Activated gamma-delta T cell (primary cell): ENCODE data around the gene SFT2D3.

Source experiments
- DNase-seq: peaks from one replicate; lab custom pipeline; 2025; lab: John Stamatoyannopoulos, UW
- total RNA-seq, 2 donors: gene quantifications; one replicate each; lab custom pipeline; 2026; lab: John Stamatoyannopoulos, UW

Gene SFT2D3, protein sequence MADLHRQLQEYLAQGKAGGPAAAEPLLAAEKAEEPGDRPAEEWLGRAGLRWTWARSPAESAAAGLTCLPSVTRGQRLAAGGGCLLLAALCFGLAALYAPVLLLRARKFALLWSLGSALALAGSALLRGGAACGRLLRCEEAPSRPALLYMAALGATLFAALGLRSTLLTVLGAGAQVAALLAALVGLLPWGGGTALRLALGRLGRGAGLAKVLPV
- total RNA-seq: 34.7 to 40.9 reads per million in 2 donors

DNA sequence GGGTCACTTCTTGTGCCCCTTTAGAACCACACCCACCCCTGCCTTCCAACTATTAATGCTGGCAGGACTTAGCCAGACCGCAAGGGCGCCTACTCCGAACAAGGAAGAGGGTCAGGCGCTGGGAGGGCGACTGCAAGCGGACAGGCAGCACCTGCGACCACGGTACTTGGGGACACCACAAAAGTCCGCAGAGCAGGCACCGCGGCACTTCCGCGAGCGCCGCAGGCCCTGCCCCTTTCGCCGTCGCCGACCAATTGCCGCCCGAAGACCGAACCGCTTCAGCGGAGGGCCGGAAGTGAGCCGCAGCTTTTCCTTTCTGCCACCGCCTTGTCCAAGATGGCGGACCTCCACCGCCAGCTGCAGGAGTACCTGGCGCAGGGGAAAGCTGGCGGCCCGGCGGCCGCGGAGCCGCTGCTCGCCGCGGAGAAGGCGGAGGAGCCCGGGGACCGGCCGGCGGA lies at the start of gene SFT2D3:
TSS of gene SFT2D3 (plus strand) at position 305 of the 458 bp plus-strand sequence. CDS start at position 337, 32 bp downstream.
- peak; percentile 72 for DNase-seq

DNA sequence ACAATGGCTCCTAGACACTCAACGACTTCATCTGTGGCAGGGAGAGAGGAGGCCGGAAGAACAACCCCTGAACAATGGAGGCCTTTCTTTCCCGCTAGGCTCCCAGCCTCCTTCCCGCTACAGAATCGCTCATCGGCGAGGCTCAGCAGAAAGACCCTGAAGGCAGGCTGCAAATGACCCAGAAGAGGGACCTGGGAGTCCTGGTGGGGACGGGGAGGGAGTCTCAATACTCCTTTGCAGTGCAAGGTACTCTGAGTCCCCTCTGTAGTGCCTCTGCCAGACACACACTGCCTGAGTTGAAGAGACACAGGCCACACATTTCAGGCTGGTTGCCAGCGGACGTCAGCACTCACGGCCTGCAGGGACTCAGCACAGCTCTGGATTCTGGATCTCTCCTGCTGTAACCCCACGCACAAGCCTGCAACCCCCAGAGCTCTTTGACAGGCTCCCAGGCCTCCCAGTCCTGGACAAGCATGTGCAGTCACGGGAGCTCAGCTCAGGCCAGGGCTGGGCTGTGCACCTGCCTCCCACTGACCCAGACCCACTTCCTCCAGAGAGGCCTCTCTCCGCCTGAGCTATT lies 49.2 kb upstream of the SFT2D3 start:
- no peak for DNase-seq

DNA sequence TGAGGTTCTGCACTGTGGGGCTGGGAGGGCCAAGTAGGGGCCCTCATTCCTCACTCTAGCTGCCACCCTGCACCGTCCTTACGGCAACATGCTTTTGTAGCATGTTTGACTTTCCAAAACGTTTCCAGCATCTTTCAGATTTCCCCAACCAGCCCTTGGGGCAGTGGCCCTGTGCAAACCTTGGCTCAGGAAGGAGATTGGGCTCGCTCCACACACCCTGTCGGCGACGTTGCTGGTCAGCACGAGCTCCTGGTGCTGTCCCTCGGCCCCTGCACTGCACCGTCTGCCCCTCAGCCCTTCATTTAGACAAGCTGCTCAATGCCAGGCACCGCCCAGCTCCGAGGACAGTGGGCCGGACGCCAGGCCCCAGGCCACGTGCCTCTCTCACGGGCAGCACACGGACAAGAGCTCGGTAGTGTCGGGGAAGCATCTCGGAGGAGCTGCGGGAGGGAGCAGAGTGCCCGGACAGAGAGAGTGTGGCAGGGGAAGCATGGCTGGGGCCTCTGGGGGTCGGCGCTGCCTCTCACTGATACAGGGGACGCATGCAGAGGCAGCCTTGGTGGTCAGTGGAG lies 48.4 kb upstream of the SFT2D3 start:
- DNase-seq: no peak

DNA sequence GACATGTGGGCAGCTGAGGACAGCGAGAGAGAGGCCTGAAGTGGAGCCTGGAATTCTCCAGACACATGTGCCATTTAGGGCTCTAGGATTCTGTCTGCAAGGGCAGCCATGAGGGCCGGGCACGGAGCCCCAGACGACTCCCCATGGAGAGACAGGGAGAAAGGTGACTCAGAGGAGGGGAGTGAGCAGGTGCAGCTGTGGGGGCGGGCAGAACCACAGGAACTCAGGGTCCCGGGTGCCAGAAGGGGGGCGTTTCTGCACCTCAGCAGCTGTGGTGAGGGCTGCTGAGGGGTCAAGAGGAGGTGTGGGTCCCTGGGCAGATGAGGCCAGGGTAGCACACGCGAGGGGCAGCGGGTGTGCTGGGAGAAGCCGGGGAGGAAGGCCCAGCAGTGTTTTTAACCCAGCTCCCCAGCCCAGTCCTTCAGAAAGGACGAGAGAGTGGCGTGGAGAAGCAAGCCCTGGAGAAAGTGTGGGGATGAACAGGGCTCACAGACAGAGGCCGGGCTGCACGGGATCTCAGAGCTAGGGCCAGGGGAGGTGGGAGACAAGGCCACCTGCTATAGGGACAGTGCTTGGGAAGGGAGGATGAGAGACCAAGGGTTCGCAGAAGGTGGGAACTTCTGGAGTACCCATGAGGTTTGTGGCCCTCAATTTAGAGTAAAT lies 47.7 kb upstream of the SFT2D3 start:
- no peak for DNase-seq

DNA sequence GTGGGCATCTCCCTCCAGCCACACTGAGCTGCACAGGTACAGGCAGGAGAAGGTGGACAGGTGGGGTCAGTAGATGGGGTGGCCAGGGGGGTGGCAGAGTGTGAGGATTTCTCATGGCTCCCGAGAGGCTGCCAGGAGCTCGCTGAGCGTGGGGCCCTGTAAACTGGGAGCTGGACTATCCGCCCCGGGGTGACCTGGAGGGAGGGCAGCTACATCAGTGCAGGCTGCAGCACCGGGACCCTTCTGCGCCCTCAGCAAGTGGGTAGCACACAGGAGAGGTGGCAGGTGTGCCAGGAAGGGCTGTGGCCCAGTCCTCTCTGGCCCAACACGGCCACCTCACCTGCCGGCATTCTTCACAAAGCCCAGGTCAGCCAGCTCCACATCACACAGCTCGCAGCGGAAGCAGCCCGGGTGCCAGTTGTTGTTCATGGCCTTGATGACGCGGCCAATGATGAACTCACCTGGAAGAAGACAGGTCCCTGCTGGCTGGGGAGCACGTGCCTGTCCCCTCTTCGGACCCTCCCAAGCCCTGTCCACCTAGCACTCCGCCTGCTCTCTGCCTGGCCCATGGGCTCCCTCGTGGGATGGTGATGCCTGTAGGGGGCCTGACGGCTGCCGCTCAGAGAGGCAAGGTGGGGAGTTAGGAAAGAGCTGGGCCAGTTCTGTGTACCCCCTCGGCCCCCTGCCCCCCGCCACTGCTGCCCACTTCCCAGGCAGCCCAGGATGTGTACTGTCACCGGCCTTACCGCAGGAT lies 47.0 kb upstream of the SFT2D3 start:
- DNase-seq: no peak

DNA sequence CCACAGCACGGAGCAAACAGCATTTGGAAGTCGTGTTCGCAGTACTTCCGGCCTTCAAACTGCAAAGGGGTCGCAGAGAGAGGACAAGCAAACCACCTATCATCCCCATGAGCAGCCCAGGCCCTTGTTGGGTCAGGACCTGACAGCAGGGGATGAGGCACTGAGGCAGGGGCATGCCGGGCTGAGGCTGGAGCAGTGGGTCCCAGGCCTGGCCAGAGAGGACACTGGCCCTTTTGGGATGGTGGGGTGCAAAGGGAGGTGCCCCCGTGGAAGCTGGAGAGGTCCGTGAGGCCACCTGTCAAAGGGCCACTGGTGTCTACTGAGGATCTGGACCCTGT lies 46.5 kb upstream of the SFT2D3 start:
- no peak for DNase-seq

DNA sequence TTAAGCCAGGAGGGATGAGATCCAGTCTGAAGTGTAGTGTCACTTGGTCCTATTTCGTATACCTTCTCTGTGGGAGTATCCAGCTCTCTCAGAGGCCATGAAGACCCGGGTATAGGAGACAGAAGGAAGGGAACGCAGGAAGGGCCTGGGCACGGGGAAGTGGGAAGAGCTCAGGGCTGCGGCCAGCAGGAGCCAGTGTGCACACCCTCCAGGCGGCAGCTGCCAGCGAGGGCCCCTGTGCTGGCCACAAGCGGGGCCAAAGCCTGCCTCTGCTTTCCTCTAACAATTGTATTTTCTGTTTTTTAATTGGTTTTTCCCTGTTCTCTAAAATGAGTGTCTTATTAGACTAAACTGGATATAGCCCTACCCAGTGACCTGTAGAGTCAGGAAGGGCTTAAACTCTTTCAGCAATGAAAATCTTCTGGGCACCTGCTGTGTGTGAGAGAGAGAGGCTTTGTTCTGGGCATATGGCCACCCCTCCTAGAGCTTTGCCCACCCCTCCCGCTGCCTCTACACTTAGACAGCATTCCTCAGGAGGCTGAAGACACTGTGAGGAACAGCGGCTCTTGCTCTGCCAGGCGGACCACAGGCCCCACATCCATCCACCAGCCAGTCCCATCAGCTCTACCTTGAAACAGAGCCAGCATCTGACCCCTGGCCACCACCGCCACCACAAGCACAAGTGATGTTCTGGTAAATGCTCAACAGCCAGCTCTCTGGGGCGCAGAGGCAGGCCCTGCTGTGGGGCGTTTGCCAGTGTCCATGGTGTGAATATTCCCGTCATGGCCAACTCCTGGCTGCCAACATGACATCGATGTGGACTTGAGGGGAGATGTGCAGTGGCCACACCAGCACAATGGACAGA lies 45.9 kb upstream of the SFT2D3 start:
- no peak for DNase-seq

DNA sequence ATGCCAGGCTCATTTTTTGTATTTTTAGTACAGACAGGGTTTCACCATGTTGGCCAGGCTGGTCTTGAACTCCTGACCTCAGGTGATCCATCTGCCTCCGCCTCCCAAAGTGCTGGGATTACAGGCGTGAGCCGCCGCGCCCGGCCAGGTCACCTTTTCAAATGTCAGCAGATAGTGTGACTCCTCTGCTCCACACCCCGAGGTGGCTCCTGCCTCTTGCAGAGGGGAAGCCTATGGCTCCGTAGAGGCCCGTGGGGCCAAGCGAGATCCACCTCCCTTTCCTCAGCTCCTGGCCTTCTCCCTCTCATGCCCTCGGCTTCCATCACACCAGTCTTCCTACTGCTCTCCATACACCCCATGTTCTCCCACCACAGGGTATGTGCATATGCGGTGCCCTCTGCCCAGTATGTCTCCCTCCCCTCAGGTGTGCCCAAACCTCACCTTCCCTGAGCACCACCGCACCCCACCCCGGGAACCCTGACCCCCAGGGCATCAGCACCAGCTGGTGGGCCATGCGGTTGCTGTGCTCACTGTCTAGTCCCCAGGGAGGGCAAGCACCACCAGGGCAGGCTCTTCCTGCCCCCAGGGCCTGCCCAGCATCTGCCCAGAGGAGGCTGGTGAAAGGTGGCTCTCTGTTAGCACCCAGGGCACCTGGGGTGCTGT lies 44.6 kb upstream of the SFT2D3 start:
- no peak for DNase-seq

DNA sequence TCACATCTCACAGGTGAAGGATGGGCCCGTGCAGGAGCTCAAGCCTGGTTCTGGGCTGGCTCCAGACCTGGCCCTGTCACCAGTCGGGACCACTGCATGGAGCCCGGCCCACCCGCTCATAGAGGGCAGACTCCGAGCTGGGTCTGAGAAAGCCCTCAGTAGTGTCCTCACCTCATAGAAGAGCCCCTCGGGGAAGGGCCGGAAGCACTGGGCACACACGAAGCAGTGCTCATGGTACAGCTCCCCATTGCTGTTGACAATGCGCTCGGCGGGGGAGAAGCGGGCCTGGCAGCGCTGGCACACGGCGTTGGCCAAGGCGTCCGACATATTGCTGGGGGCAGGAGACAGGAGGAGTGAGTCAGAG lies 44.1 kb upstream of the SFT2D3 start:
- no peak for DNase-seq

DNA sequence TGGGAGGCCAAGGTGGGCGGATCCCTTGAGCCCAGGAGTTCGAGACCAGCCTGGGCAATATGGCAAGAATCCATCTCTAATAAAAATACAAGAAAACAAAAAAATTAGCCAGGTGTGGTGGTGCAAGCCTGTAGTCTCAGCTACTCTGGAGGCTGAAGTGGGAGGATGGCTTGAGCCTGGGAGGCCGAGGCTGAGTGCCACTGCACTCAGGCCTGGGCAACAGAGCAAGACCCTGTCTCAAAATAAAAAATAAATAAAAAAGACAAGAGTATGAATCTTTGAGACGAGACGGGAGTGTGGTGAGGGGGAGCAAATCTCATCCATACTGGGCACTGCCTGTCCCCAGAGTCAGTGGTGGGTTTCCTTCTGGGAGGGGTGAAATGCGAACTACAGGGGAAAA lies 43.2 kb upstream of the SFT2D3 start:
- no peak for DNase-seq

DNA sequence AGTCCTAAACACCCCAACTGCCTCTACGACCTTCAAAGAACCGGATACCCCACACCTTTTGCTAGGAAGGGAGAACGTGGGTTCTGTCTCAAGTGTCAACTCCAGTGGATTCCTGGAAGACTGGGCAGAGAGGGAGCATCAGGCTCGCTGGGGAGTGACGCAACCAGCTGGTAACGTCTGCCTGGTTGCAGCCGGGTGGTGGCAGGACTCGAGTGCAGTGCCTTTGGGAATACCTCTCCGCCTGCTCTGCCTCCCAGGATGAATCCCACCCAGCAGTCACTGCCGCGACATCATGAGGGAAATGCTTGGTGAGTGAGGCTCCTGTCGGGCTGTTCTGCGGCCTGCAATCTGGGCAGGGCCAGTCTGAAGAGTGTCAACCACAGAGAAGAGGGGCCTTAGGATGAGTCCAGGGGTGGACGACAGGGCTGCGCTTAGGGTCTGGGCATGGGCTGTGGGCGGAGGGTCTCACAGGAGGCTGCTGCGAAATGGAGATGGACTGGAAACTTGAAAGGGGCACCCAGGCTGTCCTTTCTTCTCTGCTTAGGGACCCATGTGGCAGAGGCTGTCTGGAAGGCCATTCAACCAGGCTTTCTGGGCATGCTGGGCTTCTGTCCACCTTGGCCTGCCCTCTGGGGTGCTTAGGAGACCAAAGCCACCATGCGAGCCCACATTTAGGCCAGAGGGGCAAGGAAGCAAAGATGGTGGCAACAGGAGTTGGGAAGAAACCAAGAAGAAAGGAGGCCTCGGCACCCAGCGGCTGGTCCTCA lies 42.5 kb upstream of the SFT2D3 start:
- no peak for DNase-seq

DNA sequence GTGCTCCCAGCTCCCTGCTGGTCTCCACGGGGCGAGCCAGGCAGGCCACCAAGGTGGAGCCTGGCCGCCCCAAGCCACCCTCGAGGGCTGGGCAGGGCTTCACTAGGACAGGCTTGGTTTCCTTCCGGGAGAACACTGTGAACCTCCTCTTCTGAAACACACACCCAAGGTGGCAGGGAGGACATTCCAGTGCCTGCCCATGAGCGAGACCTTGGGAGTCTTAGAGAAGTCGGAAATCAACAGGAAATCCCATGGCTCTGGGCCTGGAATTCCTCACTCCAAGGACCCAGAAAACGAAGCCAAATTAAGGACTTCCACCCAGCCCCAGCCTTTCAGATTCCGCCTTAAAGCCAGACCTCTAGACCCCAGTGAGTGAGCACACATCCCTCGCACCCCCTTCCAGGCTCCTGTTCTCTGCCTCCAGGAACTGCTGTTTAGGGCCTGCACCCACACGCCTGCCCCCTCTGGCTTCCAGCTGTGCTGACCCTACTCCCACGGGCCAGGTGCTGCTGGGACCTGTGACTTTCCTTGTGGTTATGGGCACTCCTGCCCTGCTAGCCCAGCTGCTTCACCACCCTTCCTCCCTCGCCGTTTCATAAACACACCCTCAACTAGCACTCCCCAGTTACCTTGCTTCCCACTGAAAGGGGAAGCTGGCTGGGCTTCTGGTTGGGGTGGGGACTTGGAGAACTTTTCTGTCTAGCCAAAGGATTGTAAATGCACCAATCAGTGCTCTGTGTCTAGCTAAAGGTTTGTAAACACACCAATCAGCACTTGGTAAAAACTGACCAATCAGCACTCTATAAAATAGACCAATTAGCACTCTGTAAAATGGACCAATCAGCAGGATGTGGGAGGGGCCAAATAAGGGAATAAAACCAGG lies 41.6 kb upstream of the SFT2D3 start:
- DNase-seq: no peak

DNA sequence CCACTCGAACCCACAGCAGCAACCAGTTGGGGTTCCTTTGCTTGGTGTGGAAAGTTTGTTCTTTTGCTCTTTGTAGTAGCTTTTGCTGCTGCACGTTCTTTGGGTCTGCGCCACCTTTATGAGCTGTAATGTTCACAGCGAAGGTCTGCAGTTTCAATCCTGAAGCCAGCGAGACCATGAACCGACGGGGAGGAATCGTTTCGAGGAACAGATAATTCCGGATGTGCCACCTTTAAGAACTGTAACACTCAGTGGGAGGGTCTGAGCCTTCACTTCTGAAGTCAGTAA lies 41.1 kb upstream of the SFT2D3 start:
- no peak for DNase-seq

DNA sequence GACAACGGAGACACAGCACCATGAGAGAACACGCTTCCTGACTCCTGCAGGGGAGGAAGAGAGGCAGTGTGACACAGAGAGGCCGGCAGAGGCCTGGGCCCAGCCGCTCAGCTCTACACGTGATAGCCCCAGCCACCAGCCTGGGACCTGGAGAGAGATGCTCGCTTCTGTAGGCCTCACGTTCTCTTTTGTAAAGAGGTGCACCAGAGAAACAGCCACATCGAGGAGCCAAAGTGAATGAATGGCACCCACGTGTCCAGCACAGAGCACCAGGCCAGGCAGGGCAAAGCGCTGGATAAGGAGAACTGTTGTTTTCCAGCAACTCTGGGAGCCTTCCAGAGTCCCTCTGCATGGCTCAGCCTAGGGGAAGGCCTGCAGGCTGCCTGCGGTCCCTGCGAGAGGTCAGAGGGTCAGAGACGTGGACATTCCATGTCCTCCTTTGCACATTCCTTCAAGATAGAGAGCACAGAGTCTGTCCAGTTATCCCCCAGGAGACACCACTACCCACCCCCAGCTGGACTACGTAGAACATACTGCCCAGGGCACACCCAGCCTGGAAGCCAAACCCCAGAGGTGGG lies 40.1 kb upstream of the SFT2D3 start:
- DNase-seq: no peak

DNA sequence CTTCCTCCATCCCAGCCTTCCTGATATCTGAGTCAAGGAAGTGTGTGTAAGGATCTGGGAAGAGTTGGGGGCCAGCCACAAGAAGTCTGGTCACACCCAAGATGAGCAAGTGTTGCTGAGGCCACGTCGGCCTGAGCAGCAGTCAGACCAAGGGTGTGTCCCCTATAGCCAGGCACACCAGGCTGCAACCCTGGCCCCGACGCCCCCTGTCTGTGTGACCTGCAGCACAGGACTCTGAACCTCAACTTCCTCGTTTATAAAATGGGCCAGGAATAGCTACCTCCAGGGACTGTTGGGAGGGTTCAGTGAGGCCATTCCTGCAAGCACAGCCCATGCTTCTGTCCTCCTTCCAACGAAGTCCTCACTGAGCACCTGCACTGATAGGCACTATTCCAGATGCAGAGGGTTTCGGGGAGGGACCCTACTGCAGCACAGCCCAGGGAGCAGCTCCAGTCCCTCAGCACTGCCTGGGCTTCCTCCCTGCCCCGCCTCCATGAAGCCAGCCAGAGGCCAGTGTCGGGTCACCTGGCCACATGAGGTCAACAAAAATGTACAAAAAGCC lies 39.3 kb upstream of the SFT2D3 start:
- no peak for DNase-seq

DNA sequence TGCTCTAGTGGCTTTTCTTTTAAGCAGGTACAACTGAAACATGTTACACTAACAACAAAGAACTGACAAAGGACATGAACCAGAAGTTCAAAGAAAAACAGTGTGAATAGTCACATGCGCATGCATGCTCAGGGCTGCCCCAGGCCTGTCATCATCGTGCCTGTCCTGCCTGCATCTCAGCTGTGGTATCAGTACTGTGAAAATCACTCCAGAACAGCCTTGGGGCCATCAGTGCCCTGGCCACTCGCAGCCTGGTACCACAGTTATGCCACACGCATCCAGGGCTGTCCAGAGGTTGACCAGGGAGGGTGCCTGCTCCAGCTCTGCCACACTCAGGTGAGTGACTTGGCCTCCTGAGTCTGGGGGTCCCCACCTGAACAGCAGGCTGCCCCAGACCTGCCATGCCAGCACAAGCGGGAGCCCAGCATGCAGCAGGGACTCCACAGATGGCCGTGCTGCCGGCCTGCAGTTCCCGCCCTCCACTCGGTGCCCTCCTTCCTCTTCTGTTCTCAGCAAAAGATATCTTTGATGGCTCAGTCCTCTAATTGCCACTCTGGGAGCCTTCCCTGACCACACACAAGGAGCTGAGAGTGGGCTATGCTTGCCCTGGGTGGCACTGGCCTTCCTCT lies 38.2 kb upstream of the SFT2D3 start:
- DNase-seq: no peak

DNA sequence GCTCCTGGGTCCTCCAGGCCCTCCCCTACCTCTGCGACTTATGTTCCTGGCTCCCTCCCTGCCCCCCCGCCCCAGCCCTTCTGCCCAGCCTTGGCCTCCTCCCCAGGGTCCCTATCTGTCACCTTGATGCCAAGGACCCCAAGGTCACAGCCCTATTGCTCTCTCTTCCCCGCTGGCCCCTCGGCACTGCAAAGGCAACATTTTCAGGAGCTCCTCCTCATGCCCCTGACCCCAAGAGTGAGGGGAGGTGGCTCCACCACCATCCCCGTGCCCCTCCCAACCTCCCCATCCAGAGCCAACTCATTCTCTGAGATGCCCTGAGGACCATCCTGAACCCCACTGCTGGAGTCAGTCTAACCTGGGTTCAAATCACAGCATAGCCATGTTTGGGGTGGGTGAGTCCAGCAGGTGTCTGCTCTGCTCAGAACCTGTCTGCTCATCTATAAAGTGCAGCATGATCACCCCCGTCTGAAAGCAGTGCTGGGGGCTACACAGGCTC lies 37.7 kb upstream of the SFT2D3 start:
- no peak for DNase-seq
